ENCODE results near the gene SEMA6A. TPM values are rescaled to one million over a fixed set of nuclear protein-coding genes. Genes with fewer than 3 reads are reported as not detected.
A peak's percentile ranks its signal among the peaks of the same experiment; 100 is the strongest.

Gene SEMA6A
- total RNA-seq, 1 experiment from 2014 or later = 0.61 TPM

DNA sequence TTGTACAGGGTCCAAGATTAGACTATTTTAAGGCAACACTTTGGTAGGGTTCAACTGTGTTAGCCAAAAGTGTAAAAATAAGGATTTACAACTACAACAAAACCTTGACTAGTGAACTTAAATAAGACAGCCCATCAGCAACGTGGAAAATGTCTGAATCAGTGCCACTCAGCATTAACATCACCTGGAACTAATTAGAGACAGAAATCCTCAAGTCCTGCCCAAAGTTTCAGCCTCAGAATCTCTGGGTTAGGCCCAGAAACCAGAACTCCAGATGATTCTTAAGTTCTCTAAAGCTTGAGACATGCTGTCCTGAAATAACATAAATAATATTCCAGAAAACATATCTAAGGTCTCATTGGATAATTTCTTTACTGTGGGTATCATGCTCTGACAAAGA, 118.6 kb downstream of the SEMA6A start:
- Histone ChIP-seq H3K27me3 (replicated peaks) (no peaks in the 10 kb centered on the region), H3K4me1 (replicated peaks) (peaks cover 27% of the 10 kb centered on the region), H3K9me3 (replicated peaks) (no peaks in the 10 kb centered on the region), H3K27ac (no peak overlapping the region), H3K4me3 (no peak overlapping the region), H3K36me3 (no peaks in the 10 kb centered on the region)
- DNase-seq (ENCODE audit: low read depth in 1 of 2, low spot score in 2 of 2) = no peak

DNA sequence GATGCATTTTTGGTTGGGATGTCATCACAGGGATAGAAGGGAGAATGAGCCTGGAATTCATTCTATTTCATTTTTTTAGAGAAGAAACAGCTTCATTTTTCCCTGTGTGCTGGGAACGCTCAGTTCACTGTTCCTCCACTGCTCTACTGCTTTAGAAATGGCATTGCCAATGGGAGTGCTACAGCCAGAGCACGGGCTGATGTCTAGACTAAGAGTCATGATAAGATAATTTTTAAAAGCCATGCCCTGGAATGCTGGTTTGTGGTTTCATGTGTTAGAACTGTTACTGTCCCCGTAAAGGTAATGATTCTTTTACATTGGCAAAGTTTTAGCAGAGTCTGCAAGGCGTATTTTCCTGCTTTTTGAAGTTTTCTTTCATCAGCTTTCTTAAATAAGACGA, 119.6 kb downstream of the SEMA6A start:
- no peak overlapping the region for H3K4me3 ChIP-seq
- H3K27ac ChIP-seq = peak overlapping the region; percentile 77
- no peaks in the 10 kb centered on the region for H3K27me3 ChIP-seq (replicated peaks)
- H3K36me3 ChIP-seq = no peaks in the 10 kb centered on the region
- DNase-seq (ENCODE audit: low read depth in 1 of 2, low spot score in 2 of 2) = peak; percentile 62 to 72
- H3K9me3 ChIP-seq (replicated peaks) = no peaks in the 10 kb centered on the region
- H3K4me1 ChIP-seq (replicated peaks) = peaks cover 27% of the 10 kb centered on the region

DNA sequence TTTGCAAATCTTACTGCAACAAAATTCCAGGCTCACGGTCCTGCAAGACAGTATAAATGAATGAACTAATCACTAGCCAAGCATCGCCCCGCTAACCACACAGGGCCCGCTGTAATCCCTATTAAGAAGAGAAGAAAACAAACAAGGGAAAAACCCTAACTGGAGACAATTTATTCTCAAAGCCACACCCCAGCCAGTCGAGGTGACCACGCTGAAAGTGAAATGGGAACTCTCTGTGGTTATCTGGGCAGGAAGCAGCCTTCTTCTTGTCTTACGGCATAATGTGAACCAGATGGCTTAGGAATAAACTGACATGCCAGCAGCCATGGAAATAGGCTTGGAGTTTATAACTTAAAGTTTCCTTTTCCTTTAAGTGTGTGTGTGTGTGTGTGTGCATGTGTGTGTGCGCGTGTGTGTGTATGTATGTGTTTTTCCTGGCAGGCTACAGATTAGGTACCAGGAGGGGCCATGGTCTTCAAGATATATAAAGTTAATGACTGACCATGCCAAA, 120.2 kb downstream of the SEMA6A start:
- Histone ChIP-seq H3K4me3 (no peak overlapping the region), H3K4me1 (replicated peaks) (peaks cover 27% of the 10 kb centered on the region), H3K27ac (peak overlapping the region; percentile 77), H3K9me3 (replicated peaks) (no peaks in the 10 kb centered on the region), H3K27me3 (replicated peaks) (no peaks in the 10 kb centered on the region), H3K36me3 (no peaks in the 10 kb centered on the region)
- peak; percentile 94 to 99 for DNase-seq (ENCODE audit: low read depth in 1 of 2, low spot score in 2 of 2)

DNA sequence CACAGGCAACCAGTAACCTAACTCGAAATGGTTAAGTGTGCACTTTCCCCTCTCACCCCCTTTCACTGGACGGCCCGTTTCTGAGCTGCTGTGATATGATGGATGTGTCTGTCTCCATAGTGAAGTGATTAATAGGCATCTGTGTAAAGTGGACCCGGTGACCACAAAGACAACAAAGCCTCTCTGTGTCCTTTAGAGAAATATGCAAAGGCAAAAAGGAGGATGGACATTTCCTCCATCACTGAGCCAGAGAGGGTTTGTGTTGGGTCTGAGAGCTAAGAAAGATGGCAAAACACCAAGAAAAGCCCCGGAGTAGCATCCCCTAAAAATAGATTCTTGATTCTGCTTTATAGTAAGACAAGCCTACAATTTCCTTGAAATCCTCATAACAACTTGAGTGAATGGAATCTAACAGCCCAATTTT, 120.6 kb downstream of the SEMA6A start:
- DNase-seq (ENCODE audit: low read depth in 1 of 2, low spot score in 2 of 2) = peak in 1 of 2 experiments; percentile 64
- Histone ChIP-seq H3K36me3 (no peaks in the 10 kb centered on the region), H3K9me3 (replicated peaks) (no peaks in the 10 kb centered on the region), H3K4me1 (replicated peaks) (peaks cover 27% of the 10 kb centered on the region), H3K27me3 (replicated peaks) (no peaks in the 10 kb centered on the region), H3K27ac (peak overlapping the region; percentile 77), H3K4me3 (no peak overlapping the region)

DNA sequence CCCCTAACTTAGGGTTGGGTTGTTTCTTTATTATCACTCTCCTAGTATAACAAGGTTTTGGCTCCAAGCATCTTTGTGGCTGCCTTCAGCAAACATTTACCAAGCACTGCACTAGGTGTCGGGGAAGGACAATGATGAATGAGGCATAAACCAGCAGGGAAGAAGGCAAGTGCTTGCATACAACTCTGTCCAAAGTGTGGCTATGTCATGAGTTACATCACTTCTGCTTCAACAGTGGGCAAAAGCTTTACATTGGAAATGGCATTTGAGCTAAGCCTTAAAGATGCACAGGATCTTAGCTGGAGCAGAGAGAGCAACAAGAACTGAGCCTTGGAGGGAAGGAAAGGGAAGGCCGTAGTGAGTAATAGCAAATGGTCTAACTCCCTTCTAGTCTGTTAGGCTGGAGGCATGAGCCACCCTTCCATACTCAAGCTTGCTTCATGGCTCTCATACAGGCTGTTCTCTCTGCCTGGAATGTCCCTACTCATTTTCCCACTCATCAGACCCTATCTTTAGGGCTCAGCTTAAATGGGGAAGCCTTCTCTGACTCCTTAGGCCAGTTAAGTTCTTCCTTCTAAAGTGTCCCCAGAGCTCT, 121.8 kb downstream of the SEMA6A start:
- Histone ChIP-seq H3K4me3 (no peak overlapping the region), H3K36me3 (no peaks in the 10 kb centered on the region), H3K4me1 (replicated peaks) (peaks cover 27% of the 10 kb centered on the region), H3K9me3 (replicated peaks) (no peaks in the 10 kb centered on the region), H3K27me3 (replicated peaks) (no peaks in the 10 kb centered on the region), H3K27ac (no peak overlapping the region)
- DNase-seq (ENCODE audit: low read depth in 1 of 2, low spot score in 2 of 2) = no peak

DNA sequence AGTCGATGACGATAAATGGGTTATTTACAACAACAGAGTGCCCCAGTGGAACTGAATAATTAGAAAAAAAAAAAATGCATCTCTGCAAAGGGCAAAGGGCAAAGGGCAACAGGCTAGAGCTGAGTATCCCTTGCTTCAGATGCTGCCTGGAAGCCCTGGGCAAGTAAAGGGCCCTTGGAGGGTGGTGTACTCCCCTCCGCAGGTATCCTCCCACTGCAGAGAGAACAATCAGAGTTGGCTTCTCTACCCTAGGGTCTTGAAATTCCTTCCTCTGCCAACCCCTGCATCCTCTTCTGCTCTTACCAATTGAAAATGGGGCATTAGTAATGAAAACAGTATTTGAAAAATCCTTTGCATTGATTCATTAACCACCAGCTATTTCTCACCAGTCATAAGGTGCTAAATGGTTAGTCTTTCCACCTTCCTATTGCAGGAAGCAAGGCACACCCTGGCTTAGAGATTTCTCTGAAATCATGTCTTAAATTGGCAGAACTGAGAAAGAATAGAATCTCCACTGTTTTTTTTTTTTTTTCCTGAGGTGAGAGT, 122.6 kb downstream of the SEMA6A start:
- DNase-seq (ENCODE audit: low read depth in 1 of 2, low spot score in 2 of 2) = no peak
- Histone ChIP-seq H3K36me3 (no peaks in the 10 kb centered on the region), H3K27ac (no peak overlapping the region), H3K9me3 (replicated peaks) (no peaks in the 10 kb centered on the region), H3K27me3 (replicated peaks) (no peaks in the 10 kb centered on the region), H3K4me1 (replicated peaks) (peaks cover 27% of the 10 kb centered on the region), H3K4me3 (no peak overlapping the region)

DNA sequence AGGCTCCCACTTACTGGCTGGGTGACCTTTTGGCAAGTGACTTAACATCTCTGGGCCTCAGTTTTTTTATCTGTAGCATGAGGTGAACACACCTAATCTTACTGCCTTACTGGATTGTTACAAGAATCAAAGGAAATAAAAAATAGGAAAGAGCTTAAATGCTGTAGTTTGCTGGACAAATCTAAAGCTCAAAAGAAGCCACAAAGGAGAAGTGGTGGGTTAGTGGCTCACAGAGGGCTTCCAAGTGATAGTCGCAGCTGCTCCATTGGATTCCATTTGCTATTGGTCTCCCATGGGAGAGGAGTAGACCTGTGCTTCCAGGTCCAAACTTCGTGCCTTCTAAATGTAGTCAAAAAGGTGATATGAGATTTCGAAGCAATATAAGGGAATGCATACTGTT, 123.6 kb downstream of the SEMA6A start:
- H3K9me3 ChIP-seq (replicated peaks) = no peaks in the 10 kb centered on the region
- no peak overlapping the region for H3K4me3 ChIP-seq
- no peaks in the 10 kb centered on the region for H3K27me3 ChIP-seq (replicated peaks)
- H3K36me3 ChIP-seq = no peaks in the 10 kb centered on the region
- H3K4me1 ChIP-seq (replicated peaks) = peaks cover 27% of the 10 kb centered on the region
- no peak for DNase-seq (ENCODE audit: low read depth in 1 of 2, low spot score in 2 of 2)
- H3K27ac ChIP-seq = no peak overlapping the region

DNA sequence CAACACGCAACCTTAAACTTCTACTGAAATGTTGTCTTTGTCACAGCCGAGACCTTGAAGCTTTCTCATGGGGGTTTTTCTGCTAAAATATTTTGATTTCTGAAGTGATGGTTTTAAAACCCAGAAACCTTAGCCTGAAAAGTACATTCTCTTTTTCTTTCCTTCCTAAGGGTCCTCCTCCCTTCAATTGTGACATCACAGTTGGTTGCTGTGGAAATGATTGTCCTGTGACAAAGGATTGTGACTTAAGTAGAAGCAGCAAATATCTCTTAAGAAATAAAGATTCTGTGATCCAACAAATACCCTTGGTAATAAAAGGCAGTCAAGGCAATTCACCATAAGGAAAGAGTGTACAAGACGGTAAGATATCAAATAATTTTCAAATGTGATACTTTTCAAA, 125.2 kb downstream of the SEMA6A start:
- H3K9me3 ChIP-seq (replicated peaks) = no peaks in the 10 kb centered on the region
- no peak for DNase-seq (ENCODE audit: low read depth in 1 of 2, low spot score in 2 of 2)
- H3K27me3 ChIP-seq (replicated peaks) = no peaks in the 10 kb centered on the region
- H3K27ac ChIP-seq = no peak overlapping the region
- no peaks in the 10 kb centered on the region for H3K36me3 ChIP-seq
- H3K4me1 ChIP-seq (replicated peaks) = peaks cover 21% of the 10 kb centered on the region
- no peak overlapping the region for H3K4me3 ChIP-seq

DNA sequence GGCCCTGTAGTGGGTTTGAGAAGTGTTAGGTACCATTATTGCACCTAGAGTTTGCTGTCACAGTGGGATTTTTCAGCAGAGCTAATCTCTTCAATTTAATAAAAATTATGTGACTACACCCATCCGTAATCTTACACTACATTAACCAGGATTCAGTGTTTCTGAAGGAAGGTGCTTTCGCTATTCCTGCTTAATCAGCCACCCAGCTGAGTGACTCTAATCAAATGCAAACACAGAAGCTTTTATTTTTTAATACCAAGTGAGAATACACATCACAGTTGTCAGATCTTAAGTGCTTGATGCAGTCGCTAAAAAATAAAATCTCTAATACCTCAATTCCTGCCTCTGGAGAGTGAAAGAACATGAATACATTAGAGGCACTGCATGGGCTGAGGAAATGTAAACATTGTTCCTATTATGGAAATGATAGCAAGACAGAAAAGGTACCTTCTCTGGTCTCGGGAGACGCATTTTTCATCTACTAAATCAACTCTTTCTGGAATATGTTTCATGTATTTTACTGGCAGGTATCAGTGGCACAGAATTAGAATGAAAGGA, 125.7 kb downstream of the SEMA6A start:
- no peak overlapping the region for H3K4me3 ChIP-seq
- DNase-seq (ENCODE audit: low read depth in 1 of 2, low spot score in 2 of 2) = no peak
- H3K4me1 ChIP-seq (replicated peaks) = peaks cover 23% of the 10 kb centered on the region
- no peak overlapping the region for H3K27ac ChIP-seq
- H3K36me3 ChIP-seq = no peaks in the 10 kb centered on the region
- no peaks in the 10 kb centered on the region for H3K9me3 ChIP-seq (replicated peaks)
- no peaks in the 10 kb centered on the region for H3K27me3 ChIP-seq (replicated peaks)

DNA sequence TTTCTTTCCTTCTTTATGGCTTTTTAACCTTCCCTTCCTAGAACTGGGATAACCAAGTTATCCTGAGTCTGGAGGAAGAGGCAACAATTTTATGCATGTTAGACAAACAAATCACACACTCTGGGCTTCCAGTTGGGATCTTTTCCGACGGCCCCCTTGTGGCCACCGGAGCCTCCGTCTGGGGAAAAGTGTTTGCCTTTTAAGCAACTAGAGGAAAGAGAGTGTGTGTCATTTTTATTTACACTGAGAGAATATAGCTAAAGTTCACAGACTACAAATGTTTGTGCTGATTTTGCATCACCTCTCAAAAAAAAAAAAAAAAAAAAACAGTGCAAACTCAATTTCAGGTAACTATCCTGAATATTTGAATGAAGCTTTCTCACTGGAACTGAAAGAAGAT, 126.2 kb downstream of the SEMA6A start:
- H3K36me3 ChIP-seq = no peaks in the 10 kb centered on the region
- H3K9me3 ChIP-seq (replicated peaks) = no peaks in the 10 kb centered on the region
- H3K4me1 ChIP-seq (replicated peaks) = peaks cover 21% of the 10 kb centered on the region
- H3K27me3 ChIP-seq (replicated peaks) = no peaks in the 10 kb centered on the region
- DNase-seq (ENCODE audit: low read depth in 1 of 2, low spot score in 2 of 2) = no peak
- no peak overlapping the region for H3K27ac ChIP-seq
- H3K4me3 ChIP-seq = no peak overlapping the region

DNA sequence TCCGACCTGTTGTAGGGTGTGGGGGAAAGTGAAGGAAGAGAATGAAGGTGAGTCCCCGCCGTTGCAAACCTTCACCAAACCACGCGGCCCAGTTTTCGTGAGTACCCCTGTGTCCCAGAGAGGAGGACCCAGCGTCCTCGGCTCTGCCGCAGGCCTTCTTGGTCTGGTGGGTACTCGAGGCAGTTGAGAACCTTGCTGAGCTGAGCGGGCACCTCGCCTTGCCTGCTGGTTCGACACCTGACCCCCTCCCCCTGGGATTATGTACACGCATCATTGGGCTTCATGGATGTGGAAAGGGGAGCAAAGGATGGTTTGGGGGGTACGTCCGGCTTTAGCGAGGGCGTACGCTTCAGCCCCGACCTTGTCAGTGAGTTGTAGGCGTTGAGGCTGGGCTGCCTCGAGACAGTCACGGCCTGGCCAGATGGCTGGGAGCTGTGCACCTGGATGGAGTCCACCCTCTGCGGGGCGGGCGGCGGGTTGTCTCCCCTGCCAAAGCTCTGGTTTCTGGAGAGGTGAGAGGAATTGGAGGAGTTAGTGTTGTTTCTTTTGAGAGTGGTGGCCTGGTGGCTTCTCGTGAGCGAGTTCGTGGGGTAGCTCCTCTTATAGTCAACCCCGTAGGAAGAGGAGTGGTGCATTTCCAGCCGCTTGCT, 128.1 kb downstream of the SEMA6A start:
- Histone ChIP-seq H3K36me3 (no peaks in the 10 kb centered on the region), H3K9me3 (replicated peaks) (no peaks in the 10 kb centered on the region), H3K4me3 (no peak overlapping the region), H3K4me1 (replicated peaks) (peaks cover 22% of the 10 kb centered on the region), H3K27ac (no peak overlapping the region), H3K27me3 (replicated peaks) (no peaks in the 10 kb centered on the region)
- no peak for DNase-seq (ENCODE audit: low read depth in 1 of 2, low spot score in 2 of 2)

DNA sequence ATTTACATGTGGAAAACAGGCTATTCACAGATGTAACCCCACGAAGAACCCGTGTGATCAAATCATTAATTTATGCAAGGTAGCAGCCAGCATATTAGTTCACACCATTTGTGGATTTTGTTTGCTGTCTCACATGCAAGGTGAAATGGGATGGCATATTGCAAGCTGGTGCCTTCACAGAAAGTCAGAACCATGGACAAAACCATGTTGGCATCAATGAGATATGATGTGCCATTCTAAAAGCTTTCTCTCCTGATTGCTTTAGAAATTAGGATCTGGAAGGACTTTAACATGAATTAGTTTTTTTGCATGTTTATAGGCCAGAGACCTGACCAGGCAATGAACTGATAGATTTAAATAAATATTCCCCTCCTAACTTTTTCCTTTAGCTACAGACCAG, 129.3 kb downstream of the SEMA6A start:
- Histone ChIP-seq H3K4me1 (replicated peaks) (peaks cover 22% of the 10 kb centered on the region), H3K27ac (no peak overlapping the region), H3K9me3 (replicated peaks) (no peaks in the 10 kb centered on the region), H3K27me3 (replicated peaks) (no peaks in the 10 kb centered on the region), H3K4me3 (no peak overlapping the region), H3K36me3 (no peaks in the 10 kb centered on the region)
- no peak for DNase-seq (ENCODE audit: low read depth in 1 of 2, low spot score in 2 of 2)

DNA sequence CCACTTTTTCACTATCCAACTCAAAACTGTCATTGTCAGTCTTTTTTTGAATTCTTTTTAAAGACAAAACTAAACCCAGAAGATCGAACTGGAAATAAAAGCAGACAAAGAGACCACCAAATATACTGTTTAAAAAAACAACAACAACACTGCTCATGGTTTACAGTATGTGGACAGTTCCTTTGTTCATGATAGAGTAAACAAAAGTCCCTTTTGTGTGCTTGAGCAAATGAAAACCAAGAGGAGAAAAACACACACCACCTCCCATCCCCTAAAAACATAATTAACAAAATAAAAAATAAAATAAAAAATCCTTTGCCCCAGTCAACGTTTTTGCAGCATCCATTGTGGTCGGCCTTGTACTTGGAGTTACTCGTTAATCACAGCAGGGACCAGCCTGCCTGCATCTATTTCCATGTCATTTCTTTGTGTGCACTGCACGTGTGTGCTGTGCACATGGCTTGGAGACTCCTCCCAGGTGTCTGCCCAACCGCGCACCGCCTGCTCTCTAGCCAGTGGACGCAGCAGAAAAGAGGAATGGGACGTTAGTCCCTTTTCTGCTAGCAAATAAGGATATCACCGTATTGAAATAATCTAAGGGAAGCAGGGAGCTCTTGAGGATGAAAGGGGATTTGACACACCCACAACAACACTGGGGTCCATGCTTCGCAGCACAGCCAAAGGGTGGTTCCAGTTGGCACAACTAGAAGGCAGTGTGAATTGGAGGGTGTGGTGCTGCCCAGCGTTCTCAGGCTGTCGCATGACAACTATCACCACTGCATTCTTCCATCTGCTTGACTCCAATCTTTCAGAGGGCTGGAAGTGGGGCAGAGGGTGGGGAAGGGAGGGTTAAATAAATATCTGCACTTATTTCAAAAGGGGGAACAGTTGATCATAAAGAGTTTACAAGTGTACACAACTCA, 130.0 kb downstream of the SEMA6A start:
- Histone ChIP-seq H3K4me3 (no peak overlapping the region), H3K36me3 (no peaks in the 10 kb centered on the region), H3K4me1 (replicated peaks) (peaks cover 22% of the 10 kb centered on the region), H3K9me3 (replicated peaks) (no peaks in the 10 kb centered on the region), H3K27me3 (replicated peaks) (no peaks in the 10 kb centered on the region), H3K27ac (no peak overlapping the region)
- peak in 1 of 2 experiments; percentile 44 for DNase-seq (ENCODE audit: low read depth in 1 of 2, low spot score in 2 of 2)

Data from SJSA1 (cell line).